Activated CD8-positive, alpha-beta memory T cell treated with anti-CD3 and anti-CD28 coated beads, Interleukin-2, amount 50 U/mL, for 1 hour (primary cell): ENCODE measurements around the gene TBC1D19.
"Not testable (repeated sequence)": the region's sequence is repeated elsewhere in the genome, so short reads cannot be mapped to it uniquely, and the experiment has no call there.

ENCODE experiments used
- DNase-seq: peaks from one replicate; pipeline ENCODE4 v3.0.0-alpha.2; 2020; ENCODE audit errors: extremely low read depth

TBC1D19 gene

GRCh38 chr4:26596843-26597242 is 13.0 kb downstream of the TBC1D19 start:
- no peak for DNase-seq

DNA sequence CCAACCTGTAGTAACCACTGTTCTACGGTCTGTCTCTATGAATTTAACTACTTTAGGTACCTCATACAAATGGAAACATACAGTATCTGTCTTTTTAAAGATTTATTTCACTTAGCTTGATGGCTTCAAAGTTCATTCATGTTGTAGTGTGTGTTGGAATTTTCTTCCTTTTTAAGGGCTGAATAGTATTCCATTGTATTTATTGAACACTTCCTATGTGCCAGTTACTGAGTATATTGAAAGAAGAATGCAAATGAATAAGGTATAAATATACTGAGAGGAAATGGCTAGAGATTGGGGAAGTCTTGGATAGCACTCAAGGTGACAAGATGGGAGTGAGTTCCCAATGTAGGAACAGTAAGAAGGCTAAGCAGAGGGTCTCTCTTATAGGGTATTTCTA is 17.3 kb downstream of the TBC1D19 start:
- DNase-seq: no peak

- no peak for DNase-seq
Measured at GRCh38 chr4:26607776-26608175, 23.9 kb downstream of the TBC1D19 start.

- no peak for DNase-seq
Measured at GRCh38 chr4:26609391-26609790, 25.5 kb downstream of the TBC1D19 start.

- no peak for DNase-seq
Measured at GRCh38 chr4:26609868-26610267, 26.0 kb downstream of the TBC1D19 start.

DNA sequence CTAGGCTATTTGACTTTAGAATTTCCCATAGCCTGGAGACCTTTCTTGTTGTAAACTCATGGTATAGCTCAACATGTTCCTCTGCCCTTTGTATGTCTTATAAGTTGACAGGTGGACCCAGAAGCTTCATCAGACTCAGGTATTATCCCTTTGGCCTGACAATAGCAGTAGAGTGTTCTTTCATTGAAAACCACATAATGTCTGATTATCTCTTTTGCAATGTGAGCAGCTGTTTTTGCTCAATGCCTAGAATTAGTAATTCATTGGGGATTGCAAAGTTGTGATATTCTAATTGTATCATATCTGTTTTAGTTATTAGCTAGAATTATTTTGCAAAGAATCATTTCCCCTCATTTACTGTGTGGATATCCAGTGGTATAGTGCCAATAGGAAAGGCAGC is 27.5 kb downstream of the TBC1D19 start:
- DNase-seq: no peak

DNA sequence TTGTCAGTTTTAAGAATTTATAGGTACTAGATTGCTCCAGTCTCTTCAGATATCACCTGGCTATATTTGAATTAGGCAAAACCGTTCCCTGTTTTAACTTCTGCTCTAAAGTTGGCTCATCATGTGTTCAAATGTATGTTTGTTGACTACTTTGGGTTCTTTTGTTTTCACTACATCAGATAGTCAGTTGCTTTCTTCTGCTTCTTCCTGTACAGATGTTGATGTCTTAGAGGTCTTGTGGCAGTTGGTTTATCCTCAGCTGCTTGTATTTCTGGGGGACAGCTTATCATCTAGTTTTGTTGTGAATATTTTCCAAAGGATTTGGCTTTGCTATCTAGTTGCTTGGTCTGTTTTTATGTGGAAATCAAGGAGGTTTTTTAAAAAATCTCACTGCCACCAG is 28.0 kb downstream of the TBC1D19 start:
- DNase-seq: no peak

GRCh38 chr4:26613237-26613636 is 29.4 kb downstream of the TBC1D19 start:
- DNase-seq: no peak

- no peak for DNase-seq
Measured at GRCh38 chr4:26613735-26614134, 29.9 kb downstream of the TBC1D19 start.

- DNase-seq: no peak
Measured at GRCh38 chr4:26619784-26620183, 35.9 kb downstream of the TBC1D19 start.

DNA sequence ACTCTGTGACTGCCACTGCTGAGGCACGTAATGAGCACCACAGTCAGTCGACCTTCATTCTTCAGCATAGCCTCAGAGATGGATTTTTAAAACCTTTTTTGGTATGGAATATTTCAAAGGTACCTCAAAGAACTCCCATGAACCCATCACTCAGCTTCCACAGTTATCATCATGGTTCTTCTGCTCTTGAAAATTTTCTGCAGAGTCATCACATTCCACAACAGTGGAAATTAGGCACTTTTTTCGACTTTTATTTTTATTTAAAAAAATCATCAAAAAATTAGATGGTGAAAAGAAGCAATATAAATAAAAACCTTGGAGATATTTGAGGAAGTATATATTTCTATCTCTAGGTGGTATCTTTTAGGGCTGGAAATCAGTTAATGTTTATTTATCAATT is 37.5 kb downstream of the TBC1D19 start:
- no peak for DNase-seq

- DNase-seq: no peak
Measured at GRCh38 chr4:26622913-26623312, 39.0 kb downstream of the TBC1D19 start.

DNA sequence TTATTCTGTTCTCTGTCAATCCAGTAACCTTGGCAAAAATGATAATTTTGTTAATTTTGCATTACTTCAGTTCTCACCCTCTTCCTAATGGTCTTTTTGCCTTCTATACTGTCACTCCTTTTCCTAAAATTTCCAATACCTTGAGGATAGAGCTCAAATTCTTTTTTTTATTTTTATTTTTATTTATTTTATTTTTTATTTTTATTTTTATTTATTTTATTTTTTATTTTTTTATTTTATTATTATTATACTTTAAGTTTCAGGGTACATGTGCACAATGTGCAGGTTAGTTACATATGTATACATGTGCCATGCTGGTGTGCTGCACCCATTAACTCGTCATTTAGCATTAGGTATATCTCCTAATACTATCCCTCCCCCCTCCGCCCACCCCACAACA is 42.8 kb downstream of the TBC1D19 start:
- DNase-seq: not testable (repeated sequence)

GRCh38 chr4:26632916-26633315 is 49.0 kb downstream of the TBC1D19 start:
- no peak for DNase-seq

GRCh38 chr4:26634237-26634636 is 50.4 kb downstream of the TBC1D19 start:
- no peak for DNase-seq

- DNase-seq: no peak
Measured at GRCh38 chr4:26636458-26636857, 52.6 kb downstream of the TBC1D19 start.

DNA sequence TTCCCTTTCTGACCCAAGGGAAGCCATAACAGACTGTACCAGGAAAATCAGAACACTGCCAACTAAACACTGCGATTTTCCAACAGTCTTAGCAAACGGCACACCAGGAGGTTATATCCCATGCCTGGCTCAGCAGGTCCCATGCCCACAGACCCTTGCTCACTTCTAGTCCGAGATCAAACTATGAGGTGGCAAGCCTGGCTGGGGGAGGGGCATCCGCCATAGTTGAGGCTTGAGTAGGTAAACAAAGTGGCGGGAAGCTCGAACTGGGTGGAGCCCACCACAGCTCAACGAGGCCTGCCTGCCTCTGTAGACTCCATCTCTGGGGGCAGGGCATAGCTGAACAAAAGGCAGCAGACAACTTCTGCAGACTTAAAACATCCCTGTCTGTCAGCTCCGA is 56.8 kb downstream of the TBC1D19 start:
- not testable (repeated sequence) for DNase-seq

DNA sequence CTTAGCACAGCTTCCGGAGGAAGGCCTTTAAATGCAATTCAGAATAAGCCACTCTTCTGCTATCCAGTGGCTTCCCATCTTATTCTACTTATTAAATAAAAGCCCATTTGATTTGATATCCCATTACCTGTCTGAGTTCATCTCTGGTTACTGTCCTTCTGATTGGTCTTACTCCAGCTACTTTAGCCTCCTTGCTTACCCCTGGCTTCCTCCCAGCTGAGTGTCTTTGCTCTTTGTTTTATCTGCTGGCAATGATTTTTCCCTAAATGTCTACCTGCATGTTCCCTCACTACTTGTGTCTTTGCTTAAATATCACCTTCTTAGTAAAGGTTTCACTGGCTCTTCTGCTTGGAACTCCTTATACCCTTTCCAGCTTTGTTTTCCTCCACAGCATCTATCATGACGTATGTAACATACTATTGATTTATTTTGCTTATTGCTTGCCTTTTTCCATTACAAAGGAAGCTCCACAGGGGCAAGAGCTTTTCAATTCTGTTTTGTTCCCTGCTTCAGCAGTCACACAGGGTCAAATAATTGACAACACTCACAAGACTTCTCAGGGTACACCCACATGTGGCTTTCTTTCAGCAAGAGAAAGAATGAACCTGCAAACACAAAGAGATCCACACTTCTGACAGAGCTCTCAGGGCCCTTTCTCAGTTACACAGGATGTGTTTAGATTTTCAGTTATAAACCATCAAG is 63.8 kb downstream of the TBC1D19 start:
- DNase-seq: no peak

GRCh38 chr4:26648260-26648659 is 64.4 kb downstream of the TBC1D19 start:
- DNase-seq: no peak

- DNase-seq: no peak
Measured at GRCh38 chr4:26660261-26660660, 76.4 kb downstream of the TBC1D19 start.

DNA sequence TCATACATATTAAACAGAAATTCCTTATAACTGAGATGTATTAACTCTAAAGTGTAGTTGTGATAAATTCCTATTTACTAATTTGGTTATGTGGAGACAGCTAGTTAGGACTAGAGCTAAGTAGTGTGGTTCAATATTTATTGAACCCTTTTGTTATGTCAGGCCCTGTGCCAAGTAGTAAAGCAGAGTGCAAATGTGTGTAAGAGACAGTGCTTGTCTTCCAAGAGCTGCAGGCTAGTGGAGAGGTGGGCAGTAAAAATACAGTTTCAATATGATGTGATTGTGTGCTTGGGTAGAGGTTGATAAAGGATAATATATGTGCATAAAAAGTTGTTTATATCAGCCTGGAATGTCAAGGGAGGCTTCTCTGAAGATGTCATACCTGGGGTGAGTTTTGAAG is 80.0 kb downstream of the TBC1D19 start:
- no peak for DNase-seq

DNA sequence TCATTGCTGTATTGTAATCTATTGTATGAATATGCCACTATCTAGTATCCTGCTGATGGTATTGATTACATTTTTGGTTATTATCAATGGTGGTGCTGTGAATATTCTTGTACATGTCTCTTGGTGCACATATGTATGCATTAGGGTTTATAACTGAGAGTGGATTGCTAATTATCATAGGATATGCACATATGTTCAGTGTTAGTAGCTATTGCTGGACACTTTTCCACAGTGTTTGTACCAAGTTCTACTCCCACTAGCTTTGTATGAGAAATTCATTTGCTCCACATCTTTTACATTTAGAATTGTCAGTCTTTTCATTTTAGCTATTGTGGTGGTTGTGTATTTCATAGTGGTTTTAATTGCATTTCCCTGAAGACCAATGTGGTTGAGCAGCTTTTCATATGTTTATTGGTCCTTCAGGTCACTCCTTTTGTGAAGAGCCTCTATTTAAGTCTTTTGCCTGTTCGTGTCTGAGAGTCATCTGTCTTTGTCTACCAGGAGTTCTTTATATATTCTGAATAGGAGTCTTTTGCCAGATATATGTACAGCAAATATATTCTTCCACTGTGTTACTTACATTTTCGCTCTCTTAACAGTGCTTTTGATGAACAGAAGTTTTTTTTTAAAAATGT is 87.1 kb downstream of the TBC1D19 start:
- DNase-seq: no peak

DNA sequence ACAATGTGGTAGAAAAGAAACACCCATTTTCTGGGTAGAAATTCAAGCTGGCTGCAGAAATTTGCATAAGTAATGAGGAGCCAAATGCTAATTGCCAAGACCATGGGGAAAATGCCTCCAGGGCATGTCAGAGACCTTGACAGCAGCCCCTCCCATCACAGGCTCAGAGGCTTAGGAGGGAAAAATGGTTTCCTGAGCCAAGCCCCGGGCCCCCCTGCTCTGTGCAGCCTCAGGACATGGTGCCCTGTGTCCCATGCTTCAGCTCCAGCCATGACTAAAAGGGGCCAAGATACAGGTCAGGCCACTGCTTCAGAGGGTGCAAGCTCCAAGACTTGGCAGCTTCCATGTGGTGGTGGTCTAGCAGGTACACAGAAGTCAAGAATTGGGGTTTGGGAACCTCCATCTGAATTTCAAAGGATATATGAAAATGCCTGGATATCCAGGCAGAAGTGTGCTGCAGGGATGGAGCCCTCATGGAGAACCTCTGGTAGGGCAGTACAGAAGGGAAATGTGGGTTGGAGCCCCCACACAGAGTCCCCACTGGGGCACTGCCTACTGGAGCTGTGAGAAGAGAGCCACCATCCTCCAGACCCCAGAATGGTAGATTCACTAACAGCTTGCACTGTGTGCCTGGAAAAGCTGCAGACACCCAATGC is 95.3 kb downstream of the TBC1D19 start:
- DNase-seq: not testable (repeated sequence)
